K562 (cell line): Measurements from ENCODE around the gene NEUROD2. TPM values are rescaled to one million over a fixed set of nuclear protein-coding genes. Genes with fewer than 3 reads are reported as not detected.

Experiments used
- ATAC-seq: fragments of 200-7000 bp; cut with Tn5 transposase; 3 replicates; pipeline ENCODE4 v1.9.1; 2020; ENCODE audit warnings: moderate library complexity
- BruUV-seq: library from RNA; stranded (reverse); fragments of 400-500 nt; replicated peaks from 2 replicates; lab custom pipeline; 2021; lab: Mats Ljungman, UMichigan
- CTCF ChIA-PET: fragments of 300-600 bp; formaldehyde crosslinking; extraction: SDS; loops from one replicate; lab custom pipeline; 2021; ENCODE audit warnings: low intra/inter-chr PET ratio; lab: Yijun Ruan, JAX
- POLR2A ChIA-PET: fragments of 300-600, 350-650 bp; sonication (Branson Sonifier 250); formaldehyde crosslinking; extraction: SDS; loops from one replicate; lab custom pipeline; 2021; ENCODE audit warnings: antibody characterized with exemption, inconsistent platforms; lab: Yijun Ruan, JAX
- DNase-seq, 4 experiments: peaks; one replicate each; pipeline versions ENCODE4 v3.0.0 to v3.0.0-alpha.2; 2011 to 2018; ENCODE audit warnings: low spot score in 3 of 4, mixed read lengths in 3 of 4; ENCODE audit errors: extremely low read depth in 1 of 4
- FAIRE-seq: peaks from 2 replicates; lab custom pipeline; 2011; peaks lifted over from hg19 to GRCh38; lab: Jason Lieb, UNC
- H2AFZ ChIP-seq: 2 replicates; pipeline ENCODE4 v1.6.0; 2011; ENCODE audit warnings: low read depth, low read length, control low read depth, inconsistent platforms
- H3K27ac ChIP-seq: fragments of 200-600 bp; 3 replicates; pipeline ENCODE4 v1.8.0; 2011; ENCODE audit warnings: low read depth, mild to moderate bottlenecking, control low read depth, inconsistent platforms, low read length, moderate library complexity, mixed read lengths; ENCODE audit errors: extremely low read depth
- H3K27me3 ChIP-seq, 2 experiments: fragments of 300-600 bp in 1 of 2; 2 replicates in 1 of 2; 3 replicates in 1 of 2; pipeline versions ENCODE4 v1.6.0 to v1.8.0; 2011; ENCODE audit warnings: inconsistent platforms in 2 of 2, low read length in 2 of 2, mild to moderate bottlenecking in 1 of 2, mixed read lengths in 1 of 2, moderate library complexity in 1 of 2; ENCODE audit not compliant: control insufficient read depth in 2 of 2, insufficient read depth in 2 of 2
- H3K36me3 ChIP-seq: fragments of 300-600 bp; 3 replicates; pipeline ENCODE4 v1.8.0; 2011; ENCODE audit warnings: mild to moderate bottlenecking, low read length, inconsistent platforms; ENCODE audit not compliant: control insufficient read depth, insufficient read depth
- H3K4me1 ChIP-seq, 2 experiments: fragments of 200-600 bp in 1 of 2; replicated peaks in 1 of 2; 2 replicates in 1 of 2; 3 replicates in 1 of 2; pipeline versions ENCODE4 v1.5.1 to v1.8.0; 2011; ENCODE audit warnings: inconsistent platforms in 2 of 2, low read length in 2 of 2, mild to moderate bottlenecking in 1 of 2, mixed read lengths in 1 of 2, moderate library complexity in 1 of 2; ENCODE audit not compliant: control insufficient read depth in 2 of 2, insufficient read depth in 2 of 2
- H3K4me2 ChIP-seq: 2 replicates; pipeline ENCODE4 v1.6.1; 2011; ENCODE audit warnings: low read length, control low read depth, inconsistent platforms, mixed read lengths; ENCODE audit not compliant: insufficient read depth
- H3K4me3 ChIP-seq: fragments of 200-600 bp; sonication (generic), shearing (Covaris generic); 2 replicates; pipeline ENCODE4 v1.5.1; 2016; ENCODE audit warnings: control low read depth, inconsistent platforms
- H3K79me2 ChIP-seq: fragments of 200-600 bp; 3 replicates; pipeline ENCODE4 v1.8.0; 2011; ENCODE audit warnings: low read length, inconsistent platforms; ENCODE audit not compliant: control insufficient read depth, insufficient read depth
- H3K9ac ChIP-seq, 2 experiments: 2 replicates each; pipeline versions ENCODE4 v1.6.0 to v1.6.1; 2011; ENCODE audit warnings: low read depth in 2 of 2, low read length in 2 of 2, control low read depth in 1 of 2, inconsistent platforms in 1 of 2, mild to moderate bottlenecking in 1 of 2, mixed read lengths in 1 of 2; ENCODE audit not compliant: insufficient read depth in 1 of 2
- H3K9me1 ChIP-seq: one replicate; pipeline ENCODE4 v1.6.0; 2011; ENCODE audit warnings: inconsistent platforms, mild to moderate bottlenecking, low read length, moderate library complexity; ENCODE audit not compliant: control insufficient read depth, insufficient read depth
- H3K9me3 ChIP-seq: replicated peaks from 2 replicates; pipeline ENCODE4 v1.5.1; 2011; ENCODE audit warnings: low read depth, low read length, inconsistent platforms; ENCODE audit not compliant: control insufficient read depth, insufficient read depth
- H4K20me1 ChIP-seq: replicated peaks from 2 replicates; pipeline ENCODE4 v1.6.1; 2011; ENCODE audit warnings: low read length, inconsistent platforms, mixed read lengths; ENCODE audit not compliant: control insufficient read depth, insufficient read depth
- NFIC ChIP-seq: fragments of 450-650 bp; IDR thresholded peaks from 2 replicates; pipeline ENCODE4 v1.6.1; 2017; ENCODE audit warnings: mild to moderate bottlenecking, inconsistent platforms
- ZBTB26 ChIP-seq: fragments of 450-650 bp; formaldehyde crosslinking; IDR thresholded peaks from 2 replicates; pipeline ENCODE4 v1.4.0; 2022; ENCODE audit warnings: missing genetic modification characterization
- WGBS: fragments of 100-300 bp; shearing (Covaris generic); methylation state at CpG from one replicate; pipeline ENCODE4 v1.1.6; 2016; ENCODE audit warnings: low coverage, mixed read lengths; ENCODE audit not compliant: insufficient coverage; ENCODE audit errors: missing lambda C conversion rate; 5-methylcytosine and 5-hydroxymethylcytosine counted together
- in situ Hi-C: fragments of 300-500 bp; cut with MboI; formaldehyde crosslinking; loops from 4 replicates; pipeline ENCODE4 v1.15.0; 2018; ENCODE audit warnings: inconsistent platforms, mixed read lengths
- intact Hi-C: fragments of 100-400 bp; cut with micrococcal nuclease; formaldehyde crosslinking; loops from 2 replicates; pipeline ENCODE4 v1.14.2; 2022
- polyA plus RNA-seq, 8 experiments: library from polyadenylated mRNA; depleted of rRNA in 4 of 8; stranded (reverse) in 5 of 8; unstranded in 3 of 8; fragments of >200 nt; fragmentation: Nextera tagmentation in 2 of 8; fragmentation: Illumina TruSeq in 1 of 8; extraction: Ambion mirVana in 2 of 8; extraction: Trizol in 1 of 8; gene quantifications; 2 replicates each; pipeline versions ENCODE4 v1.2.1 to v1.2.3, GENCODE V29; 2011 to 2014; ENCODE audit warnings: inconsistent platforms in 1 of 8, missing spikeins in 1 of 8
- total RNA-seq, 7 experiments: library from RNA; depleted of rRNA in 6 of 7; stranded (reverse); fragments of >200 nt in 6 of 7; fragmentation: Illumina TruSeq in 2 of 7; extraction: Trizol in 2 of 7; gene quantifications; 2 replicates each; pipeline versions ENCODE4 v1.2.1 to v1.2.3, GENCODE V29; 2011 to 2021; ENCODE audit warnings: low replicate concordance in 1 of 7

The NEUROD2 gene
- total and polyA plus RNA-seq, 9 of the 15 experiments (the other 6 are each of a cell fraction or from before 2014, with no cell fraction given): not detected

DNA sequence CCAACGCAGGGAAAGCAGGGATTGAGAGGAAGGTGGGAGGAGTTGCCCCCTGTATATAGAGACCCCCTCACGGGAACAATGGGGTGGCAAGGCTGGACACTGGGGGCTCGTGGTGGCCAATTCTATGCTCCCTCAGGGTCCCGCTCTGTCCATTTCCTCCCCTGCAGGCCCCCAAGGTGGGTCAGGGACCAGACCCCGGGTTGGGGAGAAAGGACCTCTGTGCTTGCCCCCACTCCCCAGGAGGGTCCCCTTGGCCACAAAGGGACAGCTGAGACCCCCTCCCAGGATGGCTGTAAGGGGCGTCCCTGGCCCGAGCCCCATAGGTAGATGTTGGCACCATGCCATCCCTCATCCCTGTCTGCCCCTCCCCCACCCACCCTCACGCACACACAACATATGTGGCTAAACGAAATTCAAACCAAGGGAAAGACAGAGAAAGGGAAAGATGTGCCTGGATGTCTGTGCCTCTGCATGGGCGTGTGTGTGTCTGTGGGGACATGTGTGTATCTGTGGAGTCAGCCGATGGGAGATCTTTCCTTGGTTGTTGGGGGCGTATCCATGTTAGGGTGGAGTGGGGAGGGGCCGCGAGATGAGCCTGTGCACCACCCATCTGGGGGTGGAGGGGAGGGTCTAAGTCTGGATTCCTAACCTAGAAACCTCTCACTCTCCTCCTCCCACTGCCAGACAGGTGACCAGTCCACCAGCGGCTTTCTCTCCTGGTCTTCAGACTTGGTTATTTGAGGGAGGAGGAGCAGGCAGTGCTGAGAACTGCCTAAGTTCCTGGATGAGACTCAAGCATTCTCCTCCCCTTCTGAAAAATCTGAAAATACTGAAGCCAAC is 642 bp upstream of the NEUROD2 start:
- H3K9me1 ChIP-seq: no peaks in the 10 kb centered on the region
- TF ChIP-seq ZBTB26 (CRISPR knock-in tag): no peak
- peak; percentile 89 for TF ChIP-seq NFIC
- H3K9ac ChIP-seq: no peak overlapping the region
- ATAC-seq (peak; percentile 50), DNase-seq (peak in 3 of 4 experiments; percentile 31 to 55 (median 53)), FAIRE-seq (no peak)
- peaks cover 4 to 52% of the 10 kb centered on the region in 2 experiments; a peak in 3 of 5 replicates for H3K4me1 ChIP-seq
- no peak overlapping the region for H3K4me3 ChIP-seq
- no peak overlapping the region for H2AFZ ChIP-seq
- 6% methylated on average over 10 of the region's 15 CpGs for WGBS
- H3K4me2 ChIP-seq: no peak overlapping the region
- H3K27me3 ChIP-seq: peaks cover 18 to 33% of the 10 kb centered on the region in 2 experiments
- in situ Hi-C loops: no loop called here
- H4K20me1 ChIP-seq: 0 out of 2 replicates have a peak, but pooled peaks cover 9% of the 10 kb centered on the region
- H3K27ac ChIP-seq: no peak overlapping the region
- no peaks in the 10 kb centered on the region for H3K9me3 ChIP-seq
- CTCF ChIA-PET: interaction anchor here (0.6 kb wide), 1 partner anchor 66 kb away, joined by 5 read pairs; no protein-coding TSS in a partner anchor
- POLR2A ChIA-PET: interaction anchor here (0.6 kb wide), 1 partner anchor 16 kb away, joined by 4 read pairs; no protein-coding TSS in a partner anchor
- H3K79me2 ChIP-seq: no peaks in the 10 kb centered on the region
- H3K36me3 ChIP-seq: no peaks in the 10 kb centered on the region
- intact Hi-C loops: no loop called here
- BruUV-seq: no TSS peak
